LHCN-M2 (cell line): ENCODE data around the gene HMMR. TPM values are rescaled to one million over a fixed set of nuclear protein-coding genes. Genes with fewer than 3 reads are reported as not detected.
A peak's percentile ranks its signal among the peaks of the same experiment; 100 is the strongest.
"Not testable (repeated sequence)": the region's sequence is repeated elsewhere in the genome, so short reads cannot be mapped to it uniquely, and the experiment has no call there.

Source experiments
- DNase-seq: peaks from one replicate; pipeline ENCODE4 v3.0.0-alpha.2; 2012; ENCODE audit warnings: low read depth
- total RNA-seq: library from RNA; depleted of rRNA; stranded (reverse); fragments of >200 nt; gene quantifications from 2 replicates; pipeline ENCODE4 v1.2.3, GENCODE V29; 2014; rRNA removed

Gene HMMR
- total RNA-seq, 1 experiment from 2014 or later, result 127 TPM

- DNase-seq, result no peak
These were observed 45.6 kb downstream of the HMMR start for GRCh38 chr5:163506095-163506457.

GRCh38 chr5:163506726-163507125 lies 46.3 kb downstream of the HMMR start:
- DNase-seq, result peak; percentile 40

GRCh38 chr5:163508753-163509152 lies 48.3 kb downstream of the HMMR start:
- DNase-seq, result no peak

GRCh38 chr5:163509291-163509951 lies 49.0 kb downstream of the HMMR start:
- DNase-seq, result peak; percentile 39

GRCh38 chr5:163512526-163512925 lies 52.1 kb downstream of the HMMR start:
- no peak for DNase-seq

- no peak for DNase-seq
These were observed 64.7 kb downstream of the HMMR start for GRCh38 chr5:163525096-163525495.

- no peak for DNase-seq
These were observed 69.3 kb downstream of the HMMR start for GRCh38 chr5:163529698-163530097.

- no peak for DNase-seq
These were observed 70.8 kb downstream of the HMMR start for GRCh38 chr5:163531272-163531671.

- no peak for DNase-seq
These were observed 72.0 kb downstream of the HMMR start for GRCh38 chr5:163532171-163533084.

- DNase-seq, result no peak
These were observed 72.8 kb downstream of the HMMR start for GRCh38 chr5:163533223-163533622.

- DNase-seq, result no peak
These were observed 74.2 kb downstream of the HMMR start for GRCh38 chr5:163534492-163535094.

GRCh38 chr5:163535290-163535689 lies 74.9 kb downstream of the HMMR start:
- no peak for DNase-seq

- DNase-seq, result not testable (repeated sequence)
These were observed 76.0 kb downstream of the HMMR start for GRCh38 chr5:163536442-163536841.

GRCh38 chr5:163540696-163541095 lies 80.3 kb downstream of the HMMR start:
- DNase-seq, result no peak

Other genes starting within 250 kb of the HMMR start
- 259 and 279 TPM in 2 replicates for gene CCNG1, start 23.0 kb upstream of the HMMR start, total RNA-seq
- 6.7 and 7.9 TPM in 2 replicates for gene NUDCD2, start 530 bp upstream of the HMMR start, total RNA-seq
- 65.3 and 73.0 TPM in 2 replicates for gene MAT2B, start 45.0 kb downstream of the HMMR start, total RNA-seq